Fibroblast of lung (primary cell): ENCODE results near the gene EFCC1. TPM values are rescaled to one million over a fixed set of nuclear protein-coding genes. Genes with fewer than 3 reads are reported as not detected.

ENCODE experiments used
- DNase-seq, 2 donors: peaks; one replicate each; pipeline versions ENCODE4 v3.0.0 to v3.0.0-alpha.2; 2010; ENCODE audit warnings: low read depth in 2 of 2
- H2AFZ ChIP-seq: 2 replicates; pipeline ENCODE4 v1.5.1; 2012; ENCODE audit warnings: low read length, control low read depth, inconsistent platforms
- H3K27ac ChIP-seq: 2 replicates; pipeline ENCODE4 v1.5.1; 2011; ENCODE audit warnings: low read length, control low read depth; ENCODE audit not compliant: insufficient read depth
- H3K27me3 ChIP-seq: 2 replicates; pipeline ENCODE4 v1.5.1; 2011; ENCODE audit warnings: mild to moderate bottlenecking, low read length; ENCODE audit not compliant: control insufficient read depth, insufficient read depth
- H3K36me3 ChIP-seq: 2 replicates; pipeline ENCODE4 v1.5.1; 2011; ENCODE audit warnings: low read length; ENCODE audit not compliant: control insufficient read depth, insufficient read depth
- H3K4me1 ChIP-seq: 2 replicates; pipeline ENCODE4 v1.5.1; 2011; ENCODE audit warnings: low read length; ENCODE audit not compliant: control insufficient read depth, insufficient read depth; ENCODE audit errors: extremely low read depth
- H3K4me2 ChIP-seq: 2 replicates; pipeline ENCODE4 v1.5.1; 2011; ENCODE audit warnings: low read length, control low read depth; ENCODE audit not compliant: insufficient read depth; ENCODE audit errors: extremely low read depth
- H3K4me3 ChIP-seq, 4 experiments: fragments of 200-600 bp in 1 of 4; sonication (generic) in 1 of 4; replicated peaks in 1 of 4; 2 replicates each; pipeline ENCODE4 v1.5.1; 2011 to 2016; ENCODE audit warnings: low read length in 4 of 4, low read depth in 3 of 4, mild to moderate bottlenecking in 3 of 4, control low read depth in 2 of 4, inconsistent platforms in 1 of 4, mixed read lengths in 1 of 4; ENCODE audit not compliant: insufficient read depth in 1 of 4; ENCODE audit errors: control extremely low read depth in 1 of 4
- H3K79me2 ChIP-seq: 2 replicates; pipeline ENCODE4 v1.5.1; 2012; ENCODE audit warnings: mild to moderate bottlenecking, low read length, inconsistent platforms; ENCODE audit not compliant: control insufficient read depth, insufficient read depth
- H3K9ac ChIP-seq: 2 replicates; pipeline ENCODE4 v1.5.1; 2011; ENCODE audit warnings: mild to moderate bottlenecking, low read length, control low read depth; ENCODE audit not compliant: insufficient read depth
- H3K9me3 ChIP-seq: 2 replicates; pipeline ENCODE4 v1.5.1; 2012; ENCODE audit warnings: low read depth, low read length; ENCODE audit not compliant: control insufficient read depth, insufficient read depth
- H4K20me1 ChIP-seq: 2 replicates; pipeline ENCODE4 v1.5.1; 2011; ENCODE audit warnings: low read length; ENCODE audit not compliant: control insufficient read depth, insufficient read depth; ENCODE audit errors: extremely low read depth
- EZH2 ChIP-seq: IDR thresholded peaks from 2 replicates; pipeline ENCODE4 v1.5.1; 2012; ENCODE audit warnings: low read length, control low read depth, mild to moderate bottlenecking; ENCODE audit errors: missing control alignments
- polyA plus RNA-seq, 2 donors: library from polyadenylated mRNA; depleted of rRNA in 1 of 2; stranded (reverse) in 1 of 2; unstranded in 1 of 2; fragments of >200 nt; gene quantifications; 2 replicates each; pipeline ENCODE4 v1.2.1, GENCODE V29; 2011 to 2012; ENCODE audit warnings: missing spikeins in 1 of 2
- total RNA-seq: library from RNA; depleted of rRNA; stranded (reverse); fragments of >200 nt; gene quantifications from 2 replicates; pipeline ENCODE4 v1.2.1, GENCODE V29; 2014
- TF ChIP-seq, protein P1 (sequence below), 2 donors: IDR thresholded peaks in 1 of 2; conservative IDR thresholded peaks in 1 of 2; 1 replicate in 1 of 2; 2 replicates in 1 of 2; pipeline ENCODE4 v1.5.1; 2011 to 2012; ENCODE audit warnings: low read length in 2 of 2, control low read depth in 1 of 2, inconsistent platforms in 1 of 2, low read depth in 1 of 2, mild to moderate bottlenecking in 1 of 2

The EFCC1 gene
- total and polyA plus RNA-seq, 2 donors (not counting 1 experiment from before 2014, with no cell fraction given), result not detected

DNA sequence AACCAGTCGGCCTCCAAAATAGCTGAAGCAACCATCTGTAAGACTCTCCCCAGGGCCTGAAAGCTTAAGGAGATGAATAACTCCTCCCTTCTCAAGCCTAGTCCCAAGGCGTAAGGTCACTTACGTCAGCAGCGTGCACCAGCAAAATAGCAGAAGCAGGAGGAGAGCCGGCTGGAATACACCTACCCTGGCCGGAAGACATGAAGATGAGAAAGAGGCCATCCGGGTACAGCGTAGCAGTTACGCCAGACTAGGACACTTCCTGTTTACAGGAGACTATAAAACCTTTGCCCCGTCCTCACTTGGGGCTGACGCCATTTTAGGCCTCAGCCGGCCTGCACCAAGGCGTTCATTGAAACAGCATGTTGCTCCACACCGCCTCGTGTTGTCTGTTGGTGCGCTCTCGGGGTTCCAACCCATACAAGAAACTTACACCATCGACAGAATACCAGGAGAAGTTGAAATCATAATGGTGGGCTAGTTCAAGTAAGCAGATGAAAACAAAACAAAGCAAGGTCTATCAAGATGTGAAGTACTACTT is 9.7 kb upstream of the EFCC1 start:
- no peaks in the 10 kb centered on the region for H3K79me2 ChIP-seq

DNA sequence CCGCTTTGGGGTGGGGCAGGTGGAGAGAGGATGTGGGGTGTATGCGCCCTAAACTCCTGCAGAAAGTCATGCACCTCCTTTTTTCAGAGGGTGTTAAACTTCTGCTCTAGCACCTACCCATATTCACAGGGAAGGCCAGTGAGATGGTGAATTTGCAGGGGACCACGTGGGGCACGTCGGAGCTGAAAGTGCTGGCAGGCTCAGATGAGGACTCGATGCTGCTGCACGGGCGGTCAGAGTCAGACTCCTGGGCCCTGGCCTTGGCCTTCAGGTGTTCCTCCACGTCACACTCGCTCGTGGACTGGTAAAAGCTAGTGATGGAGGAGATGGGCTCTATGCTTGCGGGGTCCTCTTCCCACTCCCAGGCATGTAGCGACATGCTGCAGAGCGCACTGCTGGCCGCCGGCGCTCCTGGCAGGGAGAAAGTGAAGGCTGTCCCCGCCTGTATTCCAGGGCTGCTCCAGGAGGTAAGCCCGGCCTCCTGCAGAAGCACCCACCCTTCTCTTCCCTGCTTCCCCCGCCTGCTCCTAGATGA is 8.1 kb upstream of the EFCC1 start:
- H3K9ac ChIP-seq, result no peak overlapping the region
- no peaks in the 10 kb centered on the region for H3K36me3 ChIP-seq
- H3K79me2 ChIP-seq, result no peaks in the 10 kb centered on the region
- TF ChIP-seq EZH2, result no peak
- TF ChIP-seq, protein P1, sequence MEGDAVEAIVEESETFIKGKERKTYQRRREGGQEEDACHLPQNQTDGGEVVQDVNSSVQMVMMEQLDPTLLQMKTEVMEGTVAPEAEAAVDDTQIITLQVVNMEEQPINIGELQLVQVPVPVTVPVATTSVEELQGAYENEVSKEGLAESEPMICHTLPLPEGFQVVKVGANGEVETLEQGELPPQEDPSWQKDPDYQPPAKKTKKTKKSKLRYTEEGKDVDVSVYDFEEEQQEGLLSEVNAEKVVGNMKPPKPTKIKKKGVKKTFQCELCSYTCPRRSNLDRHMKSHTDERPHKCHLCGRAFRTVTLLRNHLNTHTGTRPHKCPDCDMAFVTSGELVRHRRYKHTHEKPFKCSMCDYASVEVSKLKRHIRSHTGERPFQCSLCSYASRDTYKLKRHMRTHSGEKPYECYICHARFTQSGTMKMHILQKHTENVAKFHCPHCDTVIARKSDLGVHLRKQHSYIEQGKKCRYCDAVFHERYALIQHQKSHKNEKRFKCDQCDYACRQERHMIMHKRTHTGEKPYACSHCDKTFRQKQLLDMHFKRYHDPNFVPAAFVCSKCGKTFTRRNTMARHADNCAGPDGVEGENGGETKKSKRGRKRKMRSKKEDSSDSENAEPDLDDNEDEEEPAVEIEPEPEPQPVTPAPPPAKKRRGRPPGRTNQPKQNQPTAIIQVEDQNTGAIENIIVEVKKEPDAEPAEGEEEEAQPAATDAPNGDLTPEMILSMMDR (conservative IDR thresholded peaks at IDR 0.05 in 1 of 2, IDR thresholded peaks at IDR 0.05 in 1 of 2; ENCODE audit: low read depth in 1 of 2, low read length in 2 of 2), result no peak
- H3K9me3 ChIP-seq, result no peaks in the 10 kb centered on the region
- peaks cover 3% of the 10 kb centered on the region for H3K4me1 ChIP-seq
- DNase-seq, result no peak
- H4K20me1 ChIP-seq, result no peaks in the 10 kb centered on the region
- H3K27ac ChIP-seq, result no peak overlapping the region
- peaks cover 20% of the 10 kb centered on the region for H3K27me3 ChIP-seq
- no peak overlapping the region for H3K4me3 ChIP-seq
- no peak overlapping the region for H3K4me2 ChIP-seq
- no peak overlapping the region for H2AFZ ChIP-seq

More for the DNA sequence above, 9.7 kb upstream of the EFCC1 start:
- TF ChIP-seq EZH2, result no peak
- TF ChIP-seq, protein P1 (conservative IDR thresholded peaks at IDR 0.05 in 1 of 2, IDR thresholded peaks at IDR 0.05 in 1 of 2; ENCODE audit: low read depth in 1 of 2, low read length in 2 of 2), result no peak
- Histone ChIP-seq H2AFZ (peak overlapping the region; percentile 29), H3K4me2 (no peak overlapping the region), H3K9ac (no peak overlapping the region), H3K36me3 (no peaks in the 10 kb centered on the region), H3K4me3 (no peak overlapping the region), H3K4me1 (peaks cover 3% of the 10 kb centered on the region), H3K27me3 (peaks cover 10% of the 10 kb centered on the region), H3K9me3 (no peaks in the 10 kb centered on the region), H3K27ac (no peak overlapping the region), H4K20me1 (no peaks in the 10 kb centered on the region)
- no peak for DNase-seq

DNA sequence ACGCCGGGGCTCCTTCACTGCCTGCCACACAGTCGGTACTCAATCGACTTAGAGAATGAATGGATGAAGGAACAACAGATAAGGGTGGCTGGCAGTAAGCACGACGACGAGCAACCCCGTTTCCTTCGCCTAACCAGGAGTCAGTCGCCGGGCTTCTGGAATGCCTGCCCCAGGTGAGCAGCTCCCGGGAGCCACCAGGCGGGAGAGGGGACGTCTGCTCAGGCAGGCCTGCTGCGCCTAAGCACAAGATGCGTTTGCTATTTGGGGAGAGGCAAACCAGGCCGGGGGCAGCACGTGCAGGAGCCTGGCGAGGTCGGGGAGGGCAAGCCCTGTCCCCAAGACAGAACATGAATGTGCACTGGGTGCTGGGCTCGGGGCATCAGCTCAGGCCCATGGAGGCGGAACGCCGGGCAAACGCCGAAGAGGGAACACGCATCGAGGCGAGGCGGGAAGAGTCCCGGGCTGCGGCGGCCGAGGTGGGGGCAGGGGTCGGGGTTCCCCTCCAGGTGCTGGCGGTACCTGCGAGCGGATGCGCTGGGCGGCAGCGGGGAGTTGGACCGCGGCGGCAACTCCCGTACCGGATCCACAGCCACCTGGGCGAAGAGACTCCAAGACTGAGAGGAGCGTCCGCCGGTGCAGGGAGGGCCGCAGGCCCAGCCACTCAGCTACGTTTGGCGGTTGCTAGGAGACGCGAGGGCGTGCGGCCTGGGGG is 7.5 kb upstream of the EFCC1 start, which contains the start of gene CFAP92:
Gene CFAP92, minus strand, starts transcription at position 616 of the 712 bp plus-strand sequence. CDS start 772 bp downstream, outside the sequence.
- H3K79me2 ChIP-seq, result no peaks in the 10 kb centered on the region
- H3K27me3 ChIP-seq, result peaks cover 21% of the 10 kb centered on the region
- H3K36me3 ChIP-seq, result no peaks in the 10 kb centered on the region
- H4K20me1 ChIP-seq, result no peaks in the 10 kb centered on the region
- H3K9ac ChIP-seq, result peak within 1 kb of the TSS; percentile 45
- H3K9me3 ChIP-seq, result no peaks in the 10 kb centered on the region
- no peak for TF ChIP-seq EZH2
- TF ChIP-seq, protein P1 (conservative IDR thresholded peaks at IDR 0.05 in 1 of 2, IDR thresholded peaks at IDR 0.05 in 1 of 2; ENCODE audit: low read depth in 1 of 2, low read length in 2 of 2), result no peak
- peak within 1 kb of the TSS; percentile 34 for H2AFZ ChIP-seq
- H3K4me2 ChIP-seq, result peak within 1 kb of the TSS; percentile 81
- peak within 1 kb of the TSS; percentile 15 to 39 (median 28) for H3K4me3 ChIP-seq
- no peak within 1 kb of the TSS for H3K27ac ChIP-seq
- H3K4me1 ChIP-seq, result peaks cover 3% of the 10 kb centered on the region
- DNase-seq, result peak; percentile 51 to 52
